ENCODE results near the gene GIPC3.
A peak's percentile ranks its signal among the peaks of the same experiment; 100 is the strongest.
"Not testable (repeated sequence)": the region's sequence is repeated elsewhere in the genome, so short reads cannot be mapped to it uniquely, and the experiment has no call there.

Gene GIPC3

DNA sequence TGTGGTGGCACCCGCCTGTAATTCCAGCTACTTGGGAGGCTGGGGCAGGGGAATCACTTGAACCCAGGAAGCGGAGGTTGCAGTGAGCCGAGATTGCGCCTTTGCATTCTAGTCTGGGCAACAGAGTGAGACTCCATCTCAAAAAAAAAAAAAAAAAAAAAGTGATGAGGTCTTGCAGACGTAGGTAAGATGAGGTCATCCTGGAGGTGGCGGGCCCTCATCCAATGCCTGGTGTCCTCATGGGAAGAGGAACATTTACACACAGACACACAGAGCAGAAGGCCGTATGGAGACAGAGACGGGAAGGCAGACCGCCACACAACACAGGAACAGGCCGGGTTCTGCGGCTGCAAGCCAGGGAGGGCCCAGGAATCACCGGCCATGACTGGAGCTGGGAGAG is 36.9 kb downstream of the GIPC3 start:
- H3K4me1 ChIP-seq (ENCODE audit: insufficient read depth, insufficient read length), result peaks cover 14% of the 10 kb centered on the region
- H3K36me3 ChIP-seq (ENCODE audit: insufficient read depth, insufficient read length, low read length), result peaks cover 70% of the 10 kb centered on the region
- H3K27me3 ChIP-seq (ENCODE audit: insufficient read depth, insufficient read length), result no peaks in the 10 kb centered on the region
- no peaks in the 10 kb centered on the region for H3K9me3 ChIP-seq (ENCODE audit: insufficient read depth, low read length)
- no peak for DNase-seq (ENCODE audit: low read depth, low spot score)
- no peak overlapping the region for H3K4me3 ChIP-seq (ENCODE audit: insufficient read length, low read depth)
- TF ChIP-seq YY1 (IDR thresholded peaks at IDR 0.05; ENCODE audit: insufficient read depth, insufficient read length) (no peak), SUZ12 (IDR thresholded peaks at IDR 0.05; ENCODE audit: extremely low read depth, insufficient read depth, insufficient read length) (no peak), ZNF274 (IDR thresholded peaks at IDR 0.05; ENCODE audit: low read depth, low read length) (no peak)
- no peak overlapping the region for H3K9ac ChIP-seq (ENCODE audit: insufficient read length, low read depth)

DNA sequence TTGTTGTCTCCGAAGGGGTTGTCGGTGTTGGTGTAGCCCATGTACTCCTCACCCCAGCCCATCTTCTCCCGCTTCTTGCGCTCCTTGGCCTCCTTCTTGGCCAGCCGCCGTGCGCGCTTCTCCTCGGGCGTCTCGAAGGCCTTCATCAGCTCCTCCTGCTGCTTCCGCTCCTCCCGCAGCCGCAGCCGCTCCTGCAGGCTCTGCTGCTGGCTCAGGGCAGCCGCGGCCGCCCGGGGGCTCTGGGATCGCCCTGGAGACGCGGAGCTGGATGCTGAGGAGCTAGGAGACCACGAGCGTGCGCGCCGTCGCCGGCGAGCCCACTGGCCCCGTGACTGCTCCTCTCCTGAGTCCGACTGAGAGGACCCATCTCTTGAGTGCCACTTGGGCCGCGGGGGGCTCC is 38.4 kb downstream of the GIPC3 start:
- Histone ChIP-seq H3K9ac (ENCODE audit: insufficient read length, low read depth) (no peak overlapping the region), H3K36me3 (ENCODE audit: insufficient read depth, insufficient read length, low read length) (peaks cover 56% of the 10 kb centered on the region), H3K9me3 (ENCODE audit: insufficient read depth, low read length) (no peaks in the 10 kb centered on the region), H3K4me1 (ENCODE audit: insufficient read depth, insufficient read length) (peaks cover 10% of the 10 kb centered on the region), H3K4me3 (ENCODE audit: insufficient read length, low read depth) (no peak overlapping the region), H3K27me3 (ENCODE audit: insufficient read depth, insufficient read length) (no peaks in the 10 kb centered on the region)
- no peak for DNase-seq (ENCODE audit: low read depth, low spot score)
- TF ChIP-seq ZNF274 (IDR thresholded peaks at IDR 0.05; ENCODE audit: low read depth, low read length) (no peak), SUZ12 (IDR thresholded peaks at IDR 0.05; ENCODE audit: extremely low read depth, insufficient read depth, insufficient read length) (no peak), YY1 (IDR thresholded peaks at IDR 0.05; ENCODE audit: insufficient read depth, insufficient read length) (no peak)

DNA sequence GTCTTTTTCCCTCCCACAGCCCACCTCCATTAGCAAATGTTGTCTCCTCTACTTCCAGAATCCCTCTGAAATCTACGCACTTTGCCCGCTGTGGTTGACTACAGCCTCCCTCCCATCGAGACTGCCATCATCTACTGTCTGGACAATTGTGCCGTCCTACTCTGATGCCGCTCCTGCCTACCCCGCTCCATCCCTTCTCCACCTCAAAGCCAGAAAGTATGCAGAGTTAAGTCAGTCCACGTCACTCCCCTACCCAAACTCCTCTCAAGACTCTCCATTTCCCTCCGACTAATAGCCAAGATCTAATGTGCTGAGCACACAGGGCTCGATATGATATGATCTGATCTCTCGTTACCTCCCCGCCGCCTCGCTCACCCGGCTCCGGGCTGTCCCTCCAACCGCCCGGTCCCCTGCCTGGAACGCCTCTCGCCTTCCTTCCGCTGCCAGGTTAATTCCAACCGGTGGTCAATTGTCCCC is 40.8 kb downstream of the GIPC3 start:
- H3K9ac ChIP-seq (ENCODE audit: insufficient read length, low read depth), result peak overlapping the region; percentile 93
- peaks cover 4% of the 10 kb centered on the region for H3K4me1 ChIP-seq (ENCODE audit: insufficient read depth, insufficient read length)
- no peak for TF ChIP-seq YY1 (IDR thresholded peaks at IDR 0.05; ENCODE audit: insufficient read depth, insufficient read length)
- TF ChIP-seq SUZ12 (IDR thresholded peaks at IDR 0.05; ENCODE audit: extremely low read depth, insufficient read depth, insufficient read length), result no peak
- TF ChIP-seq ZNF274 (IDR thresholded peaks at IDR 0.05; ENCODE audit: low read depth, low read length), result no peak
- no peaks in the 10 kb centered on the region for H3K9me3 ChIP-seq (ENCODE audit: insufficient read depth, low read length)
- peak overlapping the region; percentile 94 for H3K4me3 ChIP-seq (ENCODE audit: insufficient read length, low read depth)
- peaks cover 40% of the 10 kb centered on the region for H3K36me3 ChIP-seq (ENCODE audit: insufficient read depth, insufficient read length, low read length)
- no peaks in the 10 kb centered on the region for H3K27me3 ChIP-seq (ENCODE audit: insufficient read depth, insufficient read length)
- no peak for DNase-seq (ENCODE audit: low read depth, low spot score)

DNA sequence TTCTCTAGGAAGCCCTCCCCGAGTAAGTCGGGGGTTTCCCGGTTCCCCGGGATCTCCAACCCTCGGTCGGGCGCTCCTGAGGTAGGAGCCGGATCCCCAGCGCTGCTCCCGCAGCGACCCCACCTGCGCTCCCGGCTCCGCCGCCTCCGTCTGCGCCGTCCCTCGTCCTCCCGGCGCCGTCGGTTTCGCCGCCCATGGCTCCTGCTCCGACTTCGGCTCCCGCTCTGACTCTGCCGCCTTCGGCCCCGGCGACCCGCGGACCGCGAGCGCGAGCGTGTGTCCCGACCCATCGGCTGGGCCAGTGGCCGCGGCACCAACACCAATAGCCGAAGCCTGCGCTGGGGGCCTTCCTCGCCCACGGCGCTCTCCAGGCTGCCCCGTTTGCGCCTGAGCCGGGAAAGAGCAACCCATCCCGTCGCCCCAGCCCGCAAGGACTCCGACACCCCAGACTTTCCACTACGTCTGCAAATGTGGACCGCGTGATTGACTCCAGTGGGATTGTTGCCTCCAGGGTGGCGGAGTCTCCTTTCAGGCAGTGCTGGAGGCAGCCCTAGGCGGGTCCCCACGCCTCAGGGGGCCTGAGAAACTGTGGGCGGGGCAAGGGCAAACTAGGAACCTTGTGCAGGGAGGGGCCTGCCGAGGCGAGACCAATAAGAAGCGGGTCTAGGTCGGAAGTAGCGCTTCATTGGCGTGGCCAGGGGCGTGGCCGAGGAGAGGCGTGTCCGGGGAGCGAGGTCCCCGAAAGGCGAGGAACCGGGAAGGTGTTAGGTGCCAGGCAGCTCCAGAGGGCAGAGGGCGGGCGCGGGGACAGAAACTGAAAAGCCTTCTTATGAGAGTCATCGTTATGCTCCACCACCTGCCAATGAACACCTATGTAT is 41.4 kb downstream of the GIPC3 start, which contains the start of gene CACTIN:
Gene CACTIN (minus strand): TSS at position 318 of the 878 bp plus-strand sequence. CDS start 28 bp downstream, at position 290.
- Histone ChIP-seq H3K4me3 (ENCODE audit: insufficient read length, low read depth) (peak within 1 kb of the TSS; percentile 94), H3K27me3 (ENCODE audit: insufficient read depth, insufficient read length) (no peaks in the 10 kb centered on the region), H3K36me3 (ENCODE audit: insufficient read depth, insufficient read length, low read length) (peaks cover 40% of the 10 kb centered on the region), H3K9ac (ENCODE audit: insufficient read length, low read depth) (peak within 1 kb of the TSS; percentile 93), H3K9me3 (ENCODE audit: insufficient read depth, low read length) (no peaks in the 10 kb centered on the region), H3K4me1 (ENCODE audit: insufficient read depth, insufficient read length) (peaks cover 4% of the 10 kb centered on the region)
- TF ChIP-seq SUZ12 (IDR thresholded peaks at IDR 0.05; ENCODE audit: extremely low read depth, insufficient read depth, insufficient read length), result no peak
- TF ChIP-seq ZNF274 (IDR thresholded peaks at IDR 0.05; ENCODE audit: low read depth, low read length), result no peak
- no peak for TF ChIP-seq YY1 (IDR thresholded peaks at IDR 0.05; ENCODE audit: insufficient read depth, insufficient read length)
- peak; percentile 97 for DNase-seq (ENCODE audit: low read depth, low spot score)

DNA sequence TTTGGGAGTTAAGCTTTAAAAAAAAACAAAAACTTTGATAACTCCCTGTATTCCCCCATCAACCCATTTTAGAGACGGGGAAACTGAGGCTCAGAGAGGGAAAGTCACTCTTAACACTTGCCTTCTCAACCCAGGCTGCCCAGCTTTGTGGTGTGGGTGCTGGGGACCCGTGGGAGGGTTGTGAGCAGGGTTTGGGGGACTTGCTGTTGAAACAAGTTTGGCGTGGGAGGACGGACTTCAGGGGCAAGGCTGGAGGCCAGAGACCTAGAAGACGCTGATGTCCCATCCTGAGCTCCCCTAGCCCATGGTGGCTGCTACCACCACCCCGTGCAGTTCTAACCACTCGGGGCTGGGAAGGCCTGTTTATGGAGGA is 42.1 kb downstream of the GIPC3 start:
- Histone ChIP-seq H3K36me3 (ENCODE audit: insufficient read depth, insufficient read length, low read length) (peaks cover 40% of the 10 kb centered on the region), H3K9ac (ENCODE audit: insufficient read length, low read depth) (no peak overlapping the region), H3K9me3 (ENCODE audit: insufficient read depth, low read length) (no peaks in the 10 kb centered on the region), H3K4me1 (ENCODE audit: insufficient read depth, insufficient read length) (peaks cover 4% of the 10 kb centered on the region), H3K27me3 (ENCODE audit: insufficient read depth, insufficient read length) (no peaks in the 10 kb centered on the region), H3K4me3 (ENCODE audit: insufficient read length, low read depth) (no peak overlapping the region)
- no peak for DNase-seq (ENCODE audit: low read depth, low spot score)
- no peak for TF ChIP-seq ZNF274 (IDR thresholded peaks at IDR 0.05; ENCODE audit: low read depth, low read length)

DNA sequence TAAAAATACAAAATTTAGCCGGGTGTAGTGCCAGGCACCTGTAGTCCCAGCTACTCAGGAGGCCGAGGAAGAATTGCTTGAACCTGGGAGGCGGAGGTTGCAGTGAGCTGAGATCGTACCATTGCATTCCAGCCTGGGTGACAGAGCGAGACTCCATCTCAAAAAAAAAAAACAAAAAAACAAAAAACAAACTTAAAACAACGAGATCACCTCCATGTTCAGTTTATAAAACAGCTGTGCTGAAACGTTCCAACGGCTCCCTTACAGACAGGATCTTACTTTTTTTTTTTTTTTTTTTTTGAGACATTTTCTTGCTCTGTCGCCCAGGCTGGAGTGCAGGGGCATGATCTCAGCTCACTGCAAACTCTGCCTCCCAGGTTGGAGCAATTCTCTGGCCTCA is 43.5 kb downstream of the GIPC3 start:
- not testable (repeated sequence) for H3K4me3 ChIP-seq (ENCODE audit: insufficient read length, low read depth); H3K27me3 ChIP-seq (ENCODE audit: insufficient read depth, insufficient read length); DNase-seq (ENCODE audit: low read depth, low spot score); H3K9me3 ChIP-seq (ENCODE audit: insufficient read depth, low read length); H3K4me1 ChIP-seq (ENCODE audit: insufficient read depth, insufficient read length); H3K9ac ChIP-seq (ENCODE audit: insufficient read length, low read depth)
- H3K36me3 ChIP-seq (ENCODE audit: insufficient read depth, insufficient read length, low read length), result peaks cover 41% of the 10 kb centered on the region

DNA sequence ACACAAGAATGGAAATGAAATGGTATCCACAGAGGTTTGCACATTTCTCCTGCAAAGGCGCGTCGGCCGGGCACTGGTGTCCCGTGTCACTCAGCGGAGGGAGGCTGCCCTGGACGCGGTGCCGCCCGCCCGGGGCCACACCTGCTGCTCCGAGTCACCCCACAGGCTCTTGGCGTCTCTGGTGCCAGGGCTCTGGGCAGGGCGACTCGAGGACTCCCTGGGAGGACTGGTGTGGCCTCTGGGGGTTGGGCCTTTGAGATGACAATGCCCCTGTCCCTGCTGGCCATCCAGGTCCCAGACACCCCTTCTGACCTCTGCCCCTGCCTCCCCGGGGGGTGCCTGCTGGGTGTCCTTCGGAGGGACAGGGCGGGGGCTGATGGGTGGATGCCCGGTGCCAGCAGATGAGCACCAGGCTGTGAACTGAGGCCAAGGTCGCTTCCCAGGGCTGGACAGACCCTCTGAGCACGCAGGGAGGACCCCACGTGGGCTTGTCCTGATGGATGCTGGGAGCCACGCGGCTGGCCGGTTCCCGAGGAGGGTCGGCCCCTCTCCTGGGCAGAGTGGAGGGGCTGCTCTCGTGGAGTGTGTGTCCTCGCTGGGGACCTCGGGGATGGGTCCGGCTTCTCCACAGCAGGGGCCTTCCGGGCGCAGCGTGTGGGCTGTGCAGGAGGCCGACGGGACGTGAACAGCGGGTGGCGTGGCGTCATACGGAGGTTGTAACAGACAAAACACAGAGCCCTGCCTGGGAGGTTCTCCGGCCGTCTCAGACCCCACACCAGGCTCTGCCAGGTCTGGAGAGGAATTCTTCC is 46.0 kb downstream of the GIPC3 start:
- Histone ChIP-seq H3K36me3 (ENCODE audit: insufficient read depth, insufficient read length, low read length) (peaks cover 44% of the 10 kb centered on the region), H3K9me3 (ENCODE audit: insufficient read depth, low read length) (no peaks in the 10 kb centered on the region), H3K4me1 (ENCODE audit: insufficient read depth, insufficient read length) (peaks cover 2% of the 10 kb centered on the region), H3K4me3 (ENCODE audit: insufficient read length, low read depth) (no peak overlapping the region), H3K9ac (ENCODE audit: insufficient read length, low read depth) (no peak overlapping the region), H3K27me3 (ENCODE audit: insufficient read depth, insufficient read length) (no peaks in the 10 kb centered on the region)
- TF ChIP-seq ZNF274 (IDR thresholded peaks at IDR 0.05; ENCODE audit: low read depth, low read length) (no peak), YY1 (IDR thresholded peaks at IDR 0.05; ENCODE audit: insufficient read depth, insufficient read length) (no peak), SUZ12 (IDR thresholded peaks at IDR 0.05; ENCODE audit: extremely low read depth, insufficient read depth, insufficient read length) (no peak)
- DNase-seq (ENCODE audit: low read depth, low spot score), result no peak
